ENCODE measurements around the gene PPP2R2C.

- TF ChIP-seq CTCF (IDR thresholded peaks at IDR 0.05): no peak
- no peak for TF ChIP-seq POLR2A (IDR thresholded peaks at IDR 0.05)
These were observed 417 bp downstream of the PPP2R2C start for GRCh38 chr4:6472008-6472386.

All from prostate gland (tissue), 2 donors.